K562 (cell line): ENCODE measurements around the gene CNOT9. TPM values are rescaled to one million over a fixed set of nuclear protein-coding genes. Genes with fewer than 3 reads are reported as not detected.

Experiments
- ATAC-seq: fragments of 200-7000 bp; cut with Tn5 transposase; 3 replicates; pipeline ENCODE4 v1.9.1; 2020; ENCODE audit warnings: moderate library complexity
- BruUV-seq: library from RNA; stranded (reverse); fragments of 400-500 nt; replicated peaks from 2 replicates; lab custom pipeline; 2021; lab: Mats Ljungman, UMichigan
- CTCF ChIA-PET: fragments of 300-600 bp; formaldehyde crosslinking; extraction: SDS; loops from one replicate; lab custom pipeline; 2021; ENCODE audit warnings: low intra/inter-chr PET ratio; lab: Yijun Ruan, JAX
- POLR2A ChIA-PET: fragments of 300-600, 350-650 bp; sonication (Branson Sonifier 250); formaldehyde crosslinking; extraction: SDS; loops from one replicate; lab custom pipeline; 2021; ENCODE audit warnings: antibody characterized with exemption, inconsistent platforms; lab: Yijun Ruan, JAX
- DNase-seq, 4 experiments: peaks; one replicate each; pipeline versions ENCODE4 v3.0.0 to v3.0.0-alpha.2; 2011 to 2018; ENCODE audit warnings: low spot score in 3 of 4, mixed read lengths in 3 of 4; ENCODE audit errors: extremely low read depth in 1 of 4
- FAIRE-seq: peaks from 2 replicates; lab custom pipeline; 2011; peaks lifted over from hg19 to GRCh38; lab: Jason Lieb, UNC
- H2AFZ ChIP-seq: 2 replicates; pipeline ENCODE4 v1.6.0; 2011; ENCODE audit warnings: low read depth, low read length, control low read depth, inconsistent platforms
- H3K27ac ChIP-seq: fragments of 200-600 bp; 3 replicates; pipeline ENCODE4 v1.8.0; 2011; ENCODE audit warnings: low read depth, mild to moderate bottlenecking, control low read depth, inconsistent platforms, low read length, moderate library complexity, mixed read lengths; ENCODE audit errors: extremely low read depth
- H3K27me3 ChIP-seq, 2 experiments: fragments of 300-600 bp in 1 of 2; 2 replicates in 1 of 2; 3 replicates in 1 of 2; pipeline versions ENCODE4 v1.6.0 to v1.8.0; 2011; ENCODE audit warnings: inconsistent platforms in 2 of 2, low read length in 2 of 2, mild to moderate bottlenecking in 1 of 2, mixed read lengths in 1 of 2, moderate library complexity in 1 of 2; ENCODE audit not compliant: control insufficient read depth in 2 of 2, insufficient read depth in 2 of 2
- H3K36me3 ChIP-seq: fragments of 300-600 bp; 3 replicates; pipeline ENCODE4 v1.8.0; 2011; ENCODE audit warnings: mild to moderate bottlenecking, low read length, inconsistent platforms; ENCODE audit not compliant: control insufficient read depth, insufficient read depth
- H3K4me1 ChIP-seq, 2 experiments: fragments of 200-600 bp in 1 of 2; replicated peaks in 1 of 2; 2 replicates in 1 of 2; 3 replicates in 1 of 2; pipeline versions ENCODE4 v1.5.1 to v1.8.0; 2011; ENCODE audit warnings: inconsistent platforms in 2 of 2, low read length in 2 of 2, mild to moderate bottlenecking in 1 of 2, mixed read lengths in 1 of 2, moderate library complexity in 1 of 2; ENCODE audit not compliant: control insufficient read depth in 2 of 2, insufficient read depth in 2 of 2
- H3K4me2 ChIP-seq: 2 replicates; pipeline ENCODE4 v1.6.1; 2011; ENCODE audit warnings: low read length, control low read depth, inconsistent platforms, mixed read lengths; ENCODE audit not compliant: insufficient read depth
- H3K4me3 ChIP-seq: fragments of 200-600 bp; sonication (generic), shearing (Covaris generic); 2 replicates; pipeline ENCODE4 v1.5.1; 2016; ENCODE audit warnings: control low read depth, inconsistent platforms
- H3K79me2 ChIP-seq: fragments of 200-600 bp; 3 replicates; pipeline ENCODE4 v1.8.0; 2011; ENCODE audit warnings: low read length, inconsistent platforms; ENCODE audit not compliant: control insufficient read depth, insufficient read depth
- H3K9ac ChIP-seq, 2 experiments: 2 replicates each; pipeline versions ENCODE4 v1.6.0 to v1.6.1; 2011; ENCODE audit warnings: low read depth in 2 of 2, low read length in 2 of 2, control low read depth in 1 of 2, inconsistent platforms in 1 of 2, mild to moderate bottlenecking in 1 of 2, mixed read lengths in 1 of 2; ENCODE audit not compliant: insufficient read depth in 1 of 2
- H3K9me1 ChIP-seq: one replicate; pipeline ENCODE4 v1.6.0; 2011; ENCODE audit warnings: inconsistent platforms, mild to moderate bottlenecking, low read length, moderate library complexity; ENCODE audit not compliant: control insufficient read depth, insufficient read depth
- H3K9me3 ChIP-seq: replicated peaks from 2 replicates; pipeline ENCODE4 v1.5.1; 2011; ENCODE audit warnings: low read depth, low read length, inconsistent platforms; ENCODE audit not compliant: control insufficient read depth, insufficient read depth
- H4K20me1 ChIP-seq: replicated peaks from 2 replicates; pipeline ENCODE4 v1.6.1; 2011; ENCODE audit warnings: low read length, inconsistent platforms, mixed read lengths; ENCODE audit not compliant: control insufficient read depth, insufficient read depth
- BRD4 ChIP-seq: fragments of 200-600 bp; sonication (generic); IDR thresholded peaks from 2 replicates; pipeline ENCODE4 v1.6.1; 2017; ENCODE audit warnings: inconsistent platforms
- HEY1 ChIP-seq: fragments of 250-450 bp; sonication (Bioruptor Pico); IDR thresholded peaks from 2 replicates; pipeline ENCODE4 v1.5.0; 2020; ENCODE audit warnings: mild to moderate bottlenecking, moderate library complexity, borderline replicate concordance
- MEF2A ChIP-seq: IDR thresholded peaks from 2 replicates; pipeline ENCODE4 v1.6.1; 2011; ENCODE audit warnings: low read depth, mild to moderate bottlenecking, low read length, moderate library complexity; ENCODE audit not compliant: control insufficient read depth
- PRMT5 ChIP-seq: sonication (generic); formaldehyde crosslinking; IDR thresholded peaks from 2 replicates; pipeline ENCODE4 v1.5.0; 2020; ENCODE audit warnings: missing genetic modification reagents
- RAD51 ChIP-seq: fragments of 450-650 bp; IDR thresholded peaks from 2 replicates; pipeline ENCODE4 v1.7.1; 2016; ENCODE audit warnings: low read depth, mild to moderate bottlenecking, borderline replicate concordance
- SMARCA5 ChIP-seq: fragments of 450-650 bp; IDR thresholded peaks from 2 replicates; pipeline ENCODE4 v1.6.1; 2016
- SRF ChIP-seq, 2 experiments: fragments of 250-450, 450-650 bp in 1 of 2; sonication (Bioruptor Pico) in 1 of 2; sonication (generic) in 1 of 2; formaldehyde crosslinking; IDR thresholded peaks; 2 replicates each; pipeline versions ENCODE4 v1.5.0 to v1.5.1; 2020 to 2022; ENCODE audit warnings: mild to moderate bottlenecking in 1 of 2, missing genetic modification reagents in 1 of 2
- TEAD4 ChIP-seq, 2 experiments: sonication (generic) in 1 of 2; formaldehyde crosslinking in 1 of 2; IDR thresholded peaks; 2 replicates each; pipeline versions ENCODE4 v1.6.1 to v1.8.0; 2012 to 2022; ENCODE audit warnings: borderline replicate concordance in 1 of 2, inconsistent platforms in 1 of 2, low read length in 1 of 2, mild to moderate bottlenecking in 1 of 2, missing genetic modification reagents in 1 of 2
- WGBS: fragments of 100-300 bp; shearing (Covaris generic); methylation state at CpG from one replicate; pipeline ENCODE4 v1.1.6; 2016; ENCODE audit warnings: low coverage, mixed read lengths; ENCODE audit not compliant: insufficient coverage; ENCODE audit errors: missing lambda C conversion rate; 5-methylcytosine and 5-hydroxymethylcytosine counted together
- in situ Hi-C: fragments of 300-500 bp; cut with MboI; formaldehyde crosslinking; loops from 4 replicates; pipeline ENCODE4 v1.15.0; 2018; ENCODE audit warnings: inconsistent platforms, mixed read lengths
- intact Hi-C: fragments of 100-400 bp; cut with micrococcal nuclease; formaldehyde crosslinking; loops from 2 replicates; pipeline ENCODE4 v1.14.2; 2022
- polyA plus RNA-seq, 8 experiments: library from polyadenylated mRNA; depleted of rRNA in 4 of 8; stranded (reverse) in 5 of 8; unstranded in 3 of 8; fragments of >200 nt; fragmentation: Nextera tagmentation in 2 of 8; fragmentation: Illumina TruSeq in 1 of 8; extraction: Ambion mirVana in 2 of 8; extraction: Trizol in 1 of 8; gene quantifications; 2 replicates each; pipeline versions ENCODE4 v1.2.1 to v1.2.3, GENCODE V29; 2011 to 2014; ENCODE audit warnings: inconsistent platforms in 1 of 8, missing spikeins in 1 of 8
- total RNA-seq, 7 experiments: library from RNA; depleted of rRNA in 6 of 7; stranded (reverse); fragments of >200 nt in 6 of 7; fragmentation: Illumina TruSeq in 2 of 7; extraction: Trizol in 2 of 7; gene quantifications; 2 replicates each; pipeline versions ENCODE4 v1.2.1 to v1.2.3, GENCODE V29; 2011 to 2021; ENCODE audit warnings: low replicate concordance in 1 of 7
- TF ChIP-seq, protein P1 (sequence below), 2 experiments: IDR thresholded peaks; 2 replicates each; pipeline ENCODE4 v1.6.1; 2011; ENCODE audit warnings: borderline replicate concordance in 1 of 2, control low read depth in 1 of 2, low read depth in 1 of 2, low read length in 1 of 2, mild to moderate bottlenecking in 1 of 2, mixed read lengths in 1 of 2, moderate library complexity in 1 of 2; ENCODE audit not compliant: insufficient read depth in 1 of 2, insufficient read length in 1 of 2, poor library complexity in 1 of 2, severe bottlenecking in 1 of 2; ENCODE audit errors: extremely low read depth in 1 of 2
- TF ChIP-seq, protein P2 (sequence below): fragments of 250-450 bp; sonication (Bioruptor Pico); IDR thresholded peaks from 2 replicates; pipeline ENCODE4 v1.4.0; 2020

Gene CNOT9
- total and polyA plus RNA-seq, 9 of the 15 experiments (the other 6 are each of a cell fraction or from before 2014, with no cell fraction given) = 19.0 to 82.6 (median 46.7) TPM

DNA sequence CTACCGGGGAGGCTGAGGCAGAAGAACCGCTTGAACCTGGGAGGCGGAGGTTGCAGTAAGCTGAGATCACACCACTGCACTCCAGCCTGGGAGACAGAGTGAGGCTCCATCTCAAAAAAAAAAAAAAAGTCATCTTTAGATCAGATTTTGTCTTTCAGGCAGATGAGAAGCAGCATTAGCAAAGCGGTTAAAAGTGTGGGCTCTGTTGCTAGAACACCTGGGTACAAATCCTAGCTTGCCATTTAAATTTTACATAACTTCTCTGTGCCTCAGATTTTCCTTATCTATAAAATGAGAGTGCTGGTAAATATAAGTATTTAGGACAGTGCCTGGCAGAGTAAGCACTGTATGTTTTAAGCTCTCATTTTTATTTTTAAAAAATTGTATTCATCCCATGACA is 8.2 kb downstream of the CNOT9 start:
- 92% methylated on average over 3 of the region's 4 CpGs for whole genome bisulfite sequencing
- in situ Hi-C loops (no loop called here), intact Hi-C loops (no loop called here)
- CTCF ChIA-PET = no interaction called here
- H3K9ac ChIP-seq = no peak overlapping the region
- POLR2A ChIA-PET = interaction anchor here (0.6 kb wide), 1 partner anchor 10 kb away, joined by 3 read pairs; no protein-coding TSS in a partner anchor
- no peaks in the 10 kb centered on the region for H4K20me1 ChIP-seq
- peaks cover 82% of the 10 kb centered on the region for H3K79me2 ChIP-seq
- peaks cover 3% of the 10 kb centered on the region for H3K9me1 ChIP-seq
- no peak overlapping the region for H3K4me3 ChIP-seq
- no peaks in the 10 kb centered on the region for H3K9me3 ChIP-seq
- DNase-seq (no peak), ATAC-seq (no peak), FAIRE-seq (no peak)
- H3K27me3 ChIP-seq = no peaks in the 10 kb centered on the region
- H3K36me3 ChIP-seq = peaks cover 56% of the 10 kb centered on the region
- no peak overlapping the region for H3K27ac ChIP-seq
- H2AFZ ChIP-seq = no peak overlapping the region
- H3K4me1 ChIP-seq = no peaks in the 10 kb centered on the region; a peak in 1 of 5 replicates
- no peak overlapping the region for H3K4me2 ChIP-seq
- no TSS peak for BruUV-seq
- no peak for TF ChIP-seq RAD51
- TF ChIP-seq SRF (CRISPR knock-in tag; IDR thresholded peaks at IDR 0.05) = no peak
- TF ChIP-seq, protein P1, sequence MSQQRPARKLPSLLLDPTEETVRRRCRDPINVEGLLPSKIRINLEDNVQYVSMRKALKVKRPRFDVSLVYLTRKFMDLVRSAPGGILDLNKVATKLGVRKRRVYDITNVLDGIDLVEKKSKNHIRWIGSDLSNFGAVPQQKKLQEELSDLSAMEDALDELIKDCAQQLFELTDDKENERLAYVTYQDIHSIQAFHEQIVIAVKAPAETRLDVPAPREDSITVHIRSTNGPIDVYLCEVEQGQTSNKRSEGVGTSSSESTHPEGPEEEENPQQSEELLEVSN (IDR thresholded peaks at IDR 0.05; ENCODE audit: borderline replicate concordance in 1 of 2, extremely low read depth in 1 of 2, insufficient read depth in 1 of 2, insufficient read length in 1 of 2, low read depth in 1 of 2, low read length in 1 of 2, poor library complexity in 1 of 2, severe bottlenecking in 1 of 2) = no peak
- no peak for TF ChIP-seq HEY1 (CRISPR knock-in tag)
- TF ChIP-seq TEAD4 (IDR thresholded peaks at IDR 0.05; ENCODE audit: low read length) = no peak
- TF ChIP-seq TEAD4 (CRISPR knock-in tag; IDR thresholded peaks at IDR 0.05; ENCODE audit: borderline replicate concordance) = no peak
- TF ChIP-seq PRMT5 (CRISPR knock-in tag) = no peak
- no peak for TF ChIP-seq BRD4
- TF ChIP-seq SMARCA5 = no peak
- no peak for TF ChIP-seq MEF2A
- TF ChIP-seq, protein P2, sequence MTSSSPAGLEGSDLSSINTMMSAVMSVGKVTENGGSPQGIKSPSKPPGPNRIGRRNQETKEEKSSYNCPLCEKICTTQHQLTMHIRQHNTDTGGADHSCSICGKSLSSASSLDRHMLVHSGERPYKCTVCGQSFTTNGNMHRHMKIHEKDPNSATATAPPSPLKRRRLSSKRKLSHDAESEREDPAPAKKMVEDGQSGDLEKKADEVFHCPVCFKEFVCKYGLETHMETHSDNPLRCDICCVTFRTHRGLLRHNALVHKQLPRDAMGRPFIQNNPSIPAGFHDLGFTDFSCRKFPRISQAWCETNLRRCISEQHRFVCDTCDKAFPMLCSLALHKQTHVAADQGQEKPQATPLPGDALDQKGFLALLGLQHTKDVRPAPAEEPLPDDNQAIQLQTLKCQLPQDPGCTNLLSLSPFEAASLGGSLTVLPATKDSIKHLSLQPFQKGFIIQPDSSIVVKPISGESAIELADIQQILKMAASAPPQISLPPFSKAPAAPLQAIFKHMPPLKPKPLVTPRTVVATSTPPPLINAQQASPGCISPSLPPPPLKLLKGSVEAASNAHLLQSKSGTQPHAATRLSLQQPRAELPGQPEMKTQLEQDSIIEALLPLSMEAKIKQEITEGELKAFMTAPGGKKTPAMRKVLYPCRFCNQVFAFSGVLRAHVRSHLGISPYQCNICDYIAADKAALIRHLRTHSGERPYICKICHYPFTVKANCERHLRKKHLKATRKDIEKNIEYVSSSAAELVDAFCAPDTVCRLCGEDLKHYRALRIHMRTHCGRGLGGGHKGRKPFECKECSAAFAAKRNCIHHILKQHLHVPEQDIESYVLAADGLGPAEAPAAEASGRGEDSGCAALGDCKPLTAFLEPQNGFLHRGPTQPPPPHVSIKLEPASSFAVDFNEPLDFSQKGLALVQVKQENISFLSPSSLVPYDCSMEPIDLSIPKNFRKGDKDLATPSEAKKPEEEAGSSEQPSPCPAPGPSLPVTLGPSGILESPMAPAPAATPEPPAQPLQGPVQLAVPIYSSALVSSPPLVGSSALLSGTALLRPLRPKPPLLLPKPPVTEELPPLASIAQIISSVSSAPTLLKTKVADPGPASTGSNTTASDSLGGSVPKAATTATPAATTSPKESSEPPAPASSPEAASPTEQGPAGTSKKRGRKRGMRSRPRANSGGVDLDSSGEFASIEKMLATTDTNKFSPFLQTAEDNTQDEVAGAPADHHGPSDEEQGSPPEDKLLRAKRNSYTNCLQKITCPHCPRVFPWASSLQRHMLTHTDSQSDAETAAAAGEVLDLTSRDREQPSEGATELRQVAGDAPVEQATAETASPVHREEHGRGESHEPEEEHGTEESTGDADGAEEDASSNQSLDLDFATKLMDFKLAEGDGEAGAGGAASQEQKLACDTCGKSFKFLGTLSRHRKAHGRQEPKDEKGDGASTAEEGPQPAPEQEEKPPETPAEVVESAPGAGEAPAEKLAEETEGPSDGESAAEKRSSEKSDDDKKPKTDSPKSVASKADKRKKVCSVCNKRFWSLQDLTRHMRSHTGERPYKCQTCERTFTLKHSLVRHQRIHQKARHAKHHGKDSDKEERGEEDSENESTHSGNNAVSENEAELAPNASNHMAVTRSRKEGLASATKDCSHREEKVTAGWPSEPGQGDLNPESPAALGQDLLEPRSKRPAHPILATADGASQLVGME (CRISPR knock-in tag) = no peak
